Measurements from ENCODE around the gene EHHADH.
A peak's percentile ranks its signal among the peaks of the same experiment; 100 is the strongest.
"Not testable (repeated sequence)": the region's sequence is repeated elsewhere in the genome, so short reads cannot be mapped to it uniquely, and the experiment has no call there.

Gene EHHADH

DNA sequence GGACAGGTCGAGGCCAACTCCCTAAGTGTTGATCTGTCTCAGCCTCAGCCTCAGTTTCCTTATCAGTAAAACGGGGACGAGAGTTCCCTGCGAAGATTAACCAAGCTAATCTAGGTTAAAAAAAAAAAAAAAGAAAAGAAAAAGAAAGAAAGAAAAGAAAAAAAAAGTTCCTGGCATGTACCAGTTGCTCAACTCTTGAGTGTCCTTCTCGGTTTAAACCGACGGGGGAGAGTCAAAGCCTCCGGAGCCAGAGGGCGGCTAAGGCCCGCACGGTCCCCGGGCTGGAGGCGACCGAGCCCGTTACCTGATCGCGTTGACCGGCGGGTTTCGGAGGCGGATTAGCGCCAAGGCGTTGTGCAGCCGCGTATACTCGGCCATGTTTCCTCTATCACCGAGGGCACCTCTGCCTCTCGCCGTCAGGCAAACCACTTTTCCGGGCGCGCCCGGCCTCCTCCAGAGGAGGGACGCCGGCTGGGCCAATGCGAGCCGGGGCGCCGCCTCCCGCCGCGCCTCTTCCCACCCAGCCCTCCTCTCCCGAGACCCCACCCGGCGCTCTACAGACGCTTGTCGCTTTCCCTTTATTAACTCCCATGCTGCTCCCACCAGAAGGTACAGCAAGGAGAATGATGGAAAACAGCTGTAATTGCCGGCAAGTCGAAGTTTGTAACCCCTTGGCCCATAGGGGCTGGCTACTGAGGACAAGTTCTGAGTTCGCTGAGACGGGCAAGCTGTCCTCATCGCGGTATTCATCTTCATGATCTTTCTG is at the start of gene EHHADH:
Gene EHHADH, minus strand, starts transcription at position 405 of the 766 bp plus-strand sequence. Its CDS starts 27 bp downstream, at position 378.
- DNase-seq (ENCODE audit: low read depth in 2 of 2): peak; percentile 31 to 52

DNA sequence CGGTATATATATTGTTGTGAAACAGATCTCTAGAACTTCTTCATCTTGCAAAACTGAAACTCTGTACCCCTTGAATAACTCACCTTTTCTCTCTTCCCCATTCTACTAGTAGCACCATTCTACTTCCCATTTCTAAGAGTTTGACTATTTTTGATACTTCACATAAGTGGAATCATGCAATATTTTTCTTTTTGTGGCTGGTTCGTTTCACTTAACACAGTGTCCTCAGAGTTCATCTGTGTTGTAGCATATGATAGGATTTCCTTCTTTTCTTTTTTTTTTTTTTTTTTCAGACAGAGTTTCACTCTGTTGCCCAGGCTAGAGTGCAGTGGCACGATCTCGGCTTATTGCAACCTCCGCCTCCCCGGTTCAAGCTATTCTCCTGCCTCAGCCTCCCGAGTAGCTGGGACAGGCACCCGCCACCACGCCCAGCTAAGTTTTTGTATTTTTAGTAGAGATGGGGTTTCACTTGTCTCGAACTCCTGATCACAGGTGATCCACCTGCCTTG is 46.1 kb upstream of the EHHADH start:
- not testable (repeated sequence) for DNase-seq (ENCODE audit: low read depth in 2 of 2)

DNA sequence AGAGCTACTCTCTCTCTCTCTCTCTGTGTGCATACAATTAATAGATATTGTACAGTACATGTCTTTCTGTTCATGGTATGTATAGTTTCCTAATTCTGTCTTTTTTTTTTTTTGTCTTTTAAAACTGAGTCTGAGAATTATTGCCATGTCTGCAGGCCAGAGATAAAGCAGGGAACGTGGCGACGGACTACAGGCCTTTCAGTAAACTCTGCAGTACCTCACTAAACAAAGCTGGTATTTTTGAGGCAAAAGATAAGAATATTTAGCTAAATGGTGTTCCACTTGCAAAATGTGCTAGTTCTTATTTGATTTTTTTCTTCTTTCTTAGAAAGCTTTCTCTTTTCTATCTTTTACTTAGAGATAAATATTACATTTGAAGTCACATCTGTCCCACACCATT is 44.0 kb upstream of the EHHADH start:
- no peak for DNase-seq (ENCODE audit: low read depth in 2 of 2)

DNA sequence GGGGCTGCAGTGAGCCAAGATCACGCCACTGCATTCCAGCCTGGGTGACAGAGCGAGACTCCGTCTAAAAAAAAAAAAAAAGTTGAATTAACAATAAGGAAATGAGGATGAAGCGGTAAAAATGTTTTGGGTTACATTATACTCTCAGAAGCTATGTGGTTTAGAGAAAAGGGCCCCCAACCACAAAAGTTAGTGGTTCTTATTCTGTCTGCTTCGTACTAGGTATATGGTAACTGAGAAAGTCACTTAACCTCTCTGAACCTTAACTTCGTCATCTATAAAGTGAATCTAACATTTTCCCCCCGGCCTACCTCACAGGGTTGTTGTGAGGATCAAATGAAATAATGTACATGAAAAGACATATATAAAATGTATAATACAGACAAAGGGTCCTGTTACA is 38.4 kb upstream of the EHHADH start:
- DNase-seq (ENCODE audit: low read depth in 2 of 2): no peak

DNA sequence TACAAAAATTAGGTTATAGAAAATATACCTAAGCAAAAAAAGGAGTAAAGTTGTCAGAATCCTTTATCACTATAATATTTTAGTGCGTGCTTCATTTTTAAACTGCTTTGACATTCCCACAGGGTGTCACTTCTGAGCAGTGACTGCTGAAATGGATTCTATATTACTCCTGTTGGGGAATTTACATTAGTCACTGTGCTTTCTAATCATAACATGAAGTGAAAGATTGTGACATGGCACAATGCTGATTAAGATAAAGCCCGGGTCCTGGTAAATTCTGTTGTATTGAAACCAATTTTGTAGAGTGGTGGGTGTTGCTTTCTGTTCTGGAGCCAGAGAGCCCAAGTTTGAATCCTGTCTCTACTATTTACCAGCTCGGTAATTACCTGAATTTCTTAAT is 36.4 kb upstream of the EHHADH start:
- no peak for DNase-seq (ENCODE audit: low read depth in 2 of 2)

DNA sequence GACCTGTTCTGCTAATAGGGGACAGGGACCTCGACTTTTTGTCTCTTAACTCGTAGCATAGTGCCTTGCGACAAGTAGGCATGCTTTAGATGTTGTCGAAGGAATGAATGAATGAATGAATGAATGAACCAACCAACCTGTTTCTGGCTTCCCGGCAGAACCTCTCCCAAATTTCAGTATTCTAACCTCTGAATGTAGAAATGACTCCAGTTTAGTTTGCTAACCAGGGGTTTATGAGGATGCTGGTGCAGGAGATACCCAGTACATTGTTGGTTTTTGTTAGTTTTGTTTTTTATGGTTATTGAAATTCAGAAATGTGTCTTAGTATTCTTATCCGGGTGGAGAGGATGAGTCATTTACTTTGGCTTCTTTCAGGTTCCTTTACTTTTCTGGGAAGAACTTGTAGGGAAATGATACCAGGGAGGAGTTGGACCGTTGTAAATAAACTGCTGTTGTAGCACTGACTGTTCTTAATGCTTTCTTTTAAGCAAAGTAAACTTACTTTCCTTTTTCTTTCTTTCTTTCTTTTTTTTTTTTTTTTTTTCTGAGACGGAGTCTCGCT is 29.6 kb upstream of the EHHADH start:
- DNase-seq (ENCODE audit: low read depth in 2 of 2): no peak

DNA sequence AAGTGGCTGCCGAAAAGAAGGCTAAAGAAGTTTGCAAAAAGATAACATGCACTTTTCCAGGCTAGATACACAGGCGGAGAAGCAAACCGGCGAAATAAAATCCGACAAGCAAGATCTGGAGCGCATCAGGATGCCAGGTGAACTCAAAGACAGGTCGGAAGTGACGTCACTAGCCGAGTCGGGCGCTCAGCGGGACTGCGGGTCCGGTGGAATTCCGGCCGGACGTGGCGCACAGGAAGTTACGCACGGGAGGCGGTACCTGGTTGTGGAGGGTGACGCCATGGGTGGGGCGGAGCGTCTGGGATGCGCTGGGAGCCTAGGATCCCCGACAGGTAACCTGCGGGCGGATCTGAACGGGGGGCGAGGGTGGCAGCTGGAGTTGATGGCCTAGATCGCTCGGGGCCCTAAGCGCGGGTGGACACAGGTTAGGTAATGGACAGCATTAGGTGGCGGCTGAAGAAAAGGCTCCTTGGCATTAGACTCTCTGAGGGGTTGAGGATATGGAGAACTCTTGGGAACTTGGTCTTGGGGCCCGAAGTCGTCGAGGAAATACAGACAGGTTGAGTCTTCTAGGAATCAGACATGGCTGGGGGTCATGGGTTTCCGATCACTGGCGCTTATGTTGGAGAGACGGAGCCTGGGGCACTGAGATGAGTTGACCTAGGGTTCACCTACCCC is 29.0 kb upstream of the EHHADH start:
- DNase-seq (ENCODE audit: low read depth in 2 of 2): peak; percentile 92 to 96

DNA sequence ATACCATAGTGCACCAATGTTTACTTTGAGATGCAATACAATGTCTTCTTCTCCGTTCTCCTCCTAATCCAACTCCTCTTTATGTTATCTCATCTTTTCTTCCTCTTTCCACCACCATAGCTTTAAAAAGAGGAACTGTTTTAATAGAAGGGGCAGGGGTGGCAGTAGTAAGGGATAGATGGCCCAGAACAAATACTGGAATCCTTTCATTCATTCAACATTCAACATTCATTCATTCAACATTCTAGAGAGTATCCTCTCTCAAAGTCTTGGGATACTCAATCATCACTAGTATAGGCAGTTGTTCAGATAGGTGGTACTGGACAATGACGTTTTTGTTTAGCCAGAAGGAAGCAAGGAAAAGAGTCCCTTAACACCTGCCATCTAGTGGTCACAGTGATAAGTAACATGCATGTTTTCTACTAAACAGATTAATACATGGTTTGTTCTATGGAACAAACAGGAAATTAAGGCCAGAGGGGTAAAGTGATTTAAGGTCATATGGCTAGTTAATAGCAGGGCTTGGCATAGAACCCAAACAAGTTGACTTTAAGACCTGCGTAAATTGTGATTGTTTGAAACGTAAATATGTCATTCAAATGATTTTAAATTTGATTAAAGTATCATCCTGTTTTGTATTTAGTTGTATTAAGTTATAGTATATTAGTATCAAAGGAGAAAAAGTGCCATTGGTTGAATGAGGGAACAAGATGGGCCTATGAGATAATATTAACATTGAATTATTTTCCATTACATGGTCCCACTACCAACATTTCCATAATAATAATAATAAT is 26.9 kb upstream of the EHHADH start:
- DNase-seq (ENCODE audit: low read depth in 2 of 2): no peak

DNA sequence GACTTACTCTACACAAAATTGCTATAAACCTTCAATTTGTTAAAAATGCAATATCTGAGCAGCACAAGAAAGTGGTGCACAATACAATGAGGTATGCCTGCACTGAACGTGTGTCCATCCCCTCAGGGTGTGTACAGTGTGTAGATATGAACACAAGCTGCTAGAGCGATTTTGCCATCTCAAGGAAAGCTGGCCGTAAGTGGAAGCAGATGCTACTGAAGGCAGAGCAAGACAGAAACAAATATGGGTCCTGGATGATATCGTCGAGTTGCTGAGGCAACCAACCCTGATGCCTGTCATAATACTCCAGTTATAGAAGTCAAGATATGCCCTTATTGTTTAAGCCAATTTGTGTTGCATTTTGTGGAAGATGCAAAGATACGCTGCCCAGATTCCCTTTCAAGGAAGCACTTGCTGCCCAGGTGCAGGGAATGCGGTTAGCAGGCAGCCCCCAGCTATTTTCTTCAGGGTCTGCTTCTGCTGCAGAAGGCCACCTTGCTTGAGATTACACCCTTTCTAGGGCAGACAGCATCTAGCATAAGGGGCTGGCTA is 25.8 kb upstream of the EHHADH start:
- DNase-seq (ENCODE audit: low read depth in 2 of 2): no peak

DNA sequence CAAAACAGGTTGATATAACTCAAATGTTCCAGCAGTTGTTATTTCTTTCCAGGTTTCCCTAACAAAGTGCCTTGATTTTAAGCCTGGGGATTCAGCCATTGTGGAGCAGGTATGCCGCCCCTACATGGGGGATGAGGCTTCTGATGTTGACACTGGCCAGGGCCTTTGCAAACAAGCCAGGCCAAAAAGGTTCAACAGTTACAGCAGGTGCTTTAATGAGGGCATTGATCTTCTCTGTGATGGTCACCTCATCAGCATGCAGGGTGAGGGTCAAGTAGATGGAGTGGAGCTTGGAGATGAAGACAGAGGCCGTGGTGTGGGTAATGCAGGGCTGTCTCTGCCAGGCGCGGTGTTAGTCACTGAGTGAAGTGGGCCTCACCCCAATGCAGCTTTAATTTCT is 22.6 kb upstream of the EHHADH start:
- no peak for DNase-seq (ENCODE audit: low read depth in 2 of 2)

DNA sequence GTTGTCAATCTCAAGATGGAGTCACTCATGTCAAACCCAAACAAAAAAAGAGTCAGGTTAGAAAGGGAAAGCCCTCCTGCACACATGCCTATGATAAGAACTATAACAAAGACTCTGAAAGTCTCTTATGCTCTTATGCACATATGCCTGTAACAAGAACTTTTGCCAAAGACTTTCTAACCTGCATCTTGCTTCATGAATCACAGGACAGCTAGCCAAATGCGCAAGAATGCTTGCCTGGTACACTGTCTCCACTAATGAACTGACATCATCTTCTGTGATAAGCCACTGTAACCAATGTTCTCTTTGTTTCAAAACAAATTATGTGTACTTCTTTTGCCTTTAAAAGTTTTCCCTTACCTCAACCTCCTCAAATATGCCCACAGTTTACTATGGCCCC is 18.2 kb upstream of the EHHADH start:
- DNase-seq (ENCODE audit: low read depth in 2 of 2): no peak

DNA sequence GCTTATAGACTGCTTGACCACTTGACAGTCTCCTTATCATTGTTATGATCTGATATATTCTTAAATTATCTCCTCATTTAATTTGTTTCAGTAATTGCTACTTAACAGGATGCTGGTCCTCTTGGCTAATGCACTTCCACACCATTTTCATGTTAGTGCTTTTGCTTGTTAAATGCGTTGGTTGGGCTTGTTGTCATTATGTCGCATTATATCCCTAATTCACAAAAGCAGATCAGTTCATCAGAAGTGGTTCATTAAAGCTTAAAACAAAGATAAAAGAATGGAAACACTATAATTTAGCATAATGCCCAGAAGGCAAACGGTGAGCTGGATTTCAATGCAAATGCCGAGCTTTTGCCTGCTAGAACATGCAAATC is 17.1 kb upstream of the EHHADH start:
- no peak for DNase-seq (ENCODE audit: low read depth in 2 of 2)

DNA sequence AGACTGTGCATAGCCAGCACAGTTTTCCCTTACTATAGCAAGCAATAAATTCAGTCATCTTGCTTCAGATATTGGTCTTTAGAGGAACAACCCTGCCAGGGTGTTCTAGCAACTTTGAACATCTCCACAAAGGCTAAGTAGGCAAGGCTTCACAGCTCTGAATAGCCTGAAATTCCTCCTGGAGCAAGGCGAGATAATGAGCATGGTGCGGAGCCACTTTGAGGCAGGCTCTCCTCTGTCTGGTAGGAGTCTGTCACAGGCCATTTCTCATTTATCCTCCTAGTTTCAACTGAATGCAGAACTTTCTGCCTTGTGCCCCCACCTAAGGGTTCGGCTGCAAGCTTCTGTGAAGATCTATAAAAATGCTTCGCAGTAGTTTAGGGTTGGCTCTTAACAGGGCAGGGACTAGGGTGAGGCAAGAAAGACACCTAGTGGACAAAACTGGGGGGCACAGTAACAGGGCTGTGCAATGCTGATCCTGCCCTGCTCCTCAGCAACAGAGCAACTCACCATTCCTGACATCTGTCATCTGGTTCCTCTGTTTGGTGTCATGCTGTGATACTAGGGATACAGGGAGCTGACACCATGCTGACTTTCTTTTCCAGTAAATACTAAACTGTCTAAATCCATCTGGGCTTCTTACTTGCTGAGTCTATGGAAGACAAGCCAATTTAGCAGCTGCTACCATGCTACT is 16.6 kb upstream of the EHHADH start:
- no peak for DNase-seq (ENCODE audit: low read depth in 2 of 2)

DNA sequence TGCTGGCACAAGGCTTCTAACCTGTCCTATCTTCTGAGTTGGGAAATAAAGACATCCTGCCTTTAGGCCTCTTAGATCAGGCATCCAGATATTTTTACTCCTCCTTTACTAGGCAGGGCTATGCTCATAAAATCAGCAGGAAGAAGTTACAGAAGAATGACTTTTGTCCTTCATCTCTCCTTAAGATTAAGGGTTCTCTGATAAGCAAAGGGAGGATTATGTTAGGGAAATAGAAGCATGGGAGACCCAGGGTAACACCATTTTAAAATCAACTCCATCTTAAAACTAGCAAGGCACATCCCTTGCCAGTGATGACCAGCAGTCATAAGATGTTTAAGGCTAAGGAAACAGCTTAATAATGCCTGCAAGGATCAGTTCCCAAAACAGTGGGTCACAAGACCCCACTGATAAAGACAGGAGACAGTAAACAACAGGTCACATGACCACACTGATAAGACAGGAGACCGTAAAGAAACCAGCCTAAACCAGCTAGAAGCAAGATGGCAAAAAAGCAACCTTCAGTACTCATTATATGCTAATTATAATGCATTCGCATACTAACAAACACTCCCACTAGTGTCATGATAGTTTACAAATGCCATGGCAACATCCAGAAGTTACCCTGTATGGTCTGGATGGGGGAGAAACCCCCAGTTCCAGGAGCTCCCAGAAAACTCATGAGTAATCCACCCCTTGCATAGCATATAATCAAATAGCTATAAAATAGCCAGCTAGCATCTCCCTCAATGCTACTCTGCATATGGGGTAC is 14.5 kb upstream of the EHHADH start:
- DNase-seq (ENCODE audit: low read depth in 2 of 2): no peak

DNA sequence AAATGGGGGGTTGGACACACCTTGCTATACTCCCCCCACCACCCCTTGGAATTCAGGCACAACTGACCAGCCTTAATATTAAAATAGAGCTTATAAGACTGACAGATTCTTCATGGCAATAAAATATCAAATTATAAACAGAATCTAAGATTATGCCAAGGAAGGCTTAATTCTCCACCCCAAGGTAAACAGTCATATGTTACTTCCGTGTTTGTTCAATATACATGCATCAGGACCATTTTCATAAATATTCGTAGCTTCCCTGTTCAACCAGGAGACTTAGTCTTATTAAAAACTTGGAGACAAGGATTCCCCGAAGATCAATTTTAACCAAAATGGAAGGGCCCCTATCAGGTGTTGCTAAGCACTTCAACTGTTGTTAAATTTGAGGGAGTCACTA is 13.3 kb upstream of the EHHADH start:
- DNase-seq (ENCODE audit: low read depth in 2 of 2): no peak

DNA sequence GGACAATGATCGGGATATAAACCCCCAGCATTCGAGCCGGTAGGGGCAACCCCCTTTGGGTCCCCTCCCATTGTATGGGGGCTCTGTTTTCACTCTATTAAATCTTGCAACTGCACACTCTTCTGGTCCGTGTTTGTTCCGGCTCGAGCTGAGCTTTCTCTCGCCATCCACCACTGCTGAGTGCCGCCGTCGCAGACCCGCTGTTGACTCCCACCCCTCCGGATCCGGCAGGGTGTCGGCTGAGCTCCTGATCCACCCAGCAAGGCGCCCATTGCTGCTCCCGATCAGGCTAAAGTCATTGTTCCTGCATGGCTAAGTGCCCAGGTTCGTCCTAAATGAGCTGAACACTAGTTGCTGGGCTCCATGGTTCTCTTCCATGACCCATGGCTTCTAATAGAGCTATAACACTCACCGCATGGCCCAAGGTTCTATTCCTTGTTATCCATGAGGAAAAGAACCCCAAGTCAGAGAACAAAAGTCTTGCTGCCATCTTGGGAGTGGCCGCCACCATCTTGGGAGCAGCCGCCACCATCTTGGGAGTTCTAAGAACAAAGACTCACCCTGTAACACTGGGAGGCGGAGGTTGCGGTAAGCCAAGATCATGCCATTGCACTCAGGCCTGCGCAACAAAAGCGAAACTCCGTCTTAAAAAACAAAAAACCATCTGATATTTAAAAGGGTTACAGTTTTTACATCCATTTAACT is 11.2 kb upstream of the EHHADH start:
- no peak for DNase-seq (ENCODE audit: low read depth in 2 of 2)

DNA sequence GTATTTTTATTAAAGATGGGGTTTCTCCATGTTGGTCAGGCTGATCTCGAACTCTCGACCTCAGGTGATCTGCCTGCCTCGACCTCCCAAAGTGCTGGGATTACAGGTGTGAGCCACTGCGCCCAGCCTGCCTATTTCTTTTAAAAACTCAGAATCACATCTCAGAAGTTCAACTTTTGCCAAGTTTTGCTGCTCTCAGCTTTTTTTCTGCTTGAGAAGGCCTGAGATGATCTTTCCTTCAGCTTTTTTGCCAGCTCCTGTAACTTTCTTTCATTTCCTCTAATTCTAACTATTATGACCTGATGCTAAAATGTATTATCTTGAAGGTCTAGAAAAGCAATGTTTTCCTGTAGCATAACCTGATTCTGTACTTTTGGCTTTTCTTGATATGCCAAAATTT is 9.6 kb upstream of the EHHADH start:
- no peak for DNase-seq (ENCODE audit: low read depth in 2 of 2)

DNA sequence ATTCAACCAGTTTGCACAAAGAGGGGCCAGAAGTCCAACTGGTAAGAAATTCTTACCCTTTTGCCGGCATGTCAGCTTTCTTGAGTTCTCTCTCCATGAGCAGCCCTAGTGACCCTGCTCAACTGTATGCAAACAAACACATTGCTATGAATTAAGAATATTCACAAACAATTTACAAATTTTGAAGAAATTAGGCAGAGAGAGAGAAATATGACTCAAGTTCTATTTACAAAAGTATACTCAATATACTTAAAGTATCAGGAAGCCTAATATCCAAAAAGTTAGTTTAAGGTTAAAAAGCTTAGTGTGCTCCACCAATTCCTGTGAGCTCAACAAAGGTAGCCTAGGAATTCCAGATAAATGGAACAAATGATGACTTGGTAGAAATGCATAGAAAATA is 3.5 kb upstream of the EHHADH start:
- DNase-seq (ENCODE audit: low read depth in 2 of 2): no peak

DNA sequence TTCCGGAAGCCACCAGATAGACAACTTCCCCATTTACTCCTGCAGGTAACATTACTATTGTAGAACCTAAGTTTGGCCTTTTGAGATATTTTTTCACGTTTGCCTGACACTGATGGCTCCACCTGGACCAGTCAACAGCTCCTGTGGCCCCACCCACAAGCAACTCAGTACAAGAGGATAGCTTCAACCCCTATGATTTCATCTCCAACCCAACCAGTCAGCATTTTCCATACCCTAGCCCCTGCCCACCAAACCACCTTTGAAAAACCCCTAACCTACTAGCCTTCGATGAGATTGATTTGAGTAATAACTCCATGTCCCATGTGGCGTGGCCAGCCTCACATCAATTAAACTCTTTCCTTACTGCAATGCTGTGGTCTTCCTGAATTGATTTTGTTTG is 950 bp upstream of the EHHADH start:
- no peak for DNase-seq (ENCODE audit: low read depth in 2 of 2)

DNA sequence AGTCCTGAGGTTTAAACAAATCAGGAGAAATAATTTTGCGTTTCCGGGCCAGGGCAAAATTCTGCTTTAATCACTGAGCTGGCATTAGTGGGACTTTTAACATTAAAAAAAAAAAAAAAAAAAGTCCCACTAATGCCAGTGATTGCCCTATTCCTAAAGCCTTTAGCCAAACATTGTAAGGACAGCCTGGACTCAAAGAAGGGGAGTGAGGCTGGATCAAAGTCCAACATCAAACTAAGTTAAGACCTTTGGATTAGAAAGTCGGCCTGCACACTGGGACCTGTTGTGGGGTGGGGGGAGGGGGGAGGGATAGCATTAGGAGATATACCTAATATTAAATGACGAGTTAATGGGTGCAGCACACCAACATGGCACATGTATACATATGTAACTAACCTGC is 716 bp downstream of the EHHADH start:
- not testable (repeated sequence) for DNase-seq (ENCODE audit: low read depth in 2 of 2)

All from stimulated activated CD4-positive, alpha-beta T cell treated with anti-CD3 and anti-CD28 coated beads, Interleukin-12 subunit alpha, Interleukin-12 subunit beta, amount 100 ng/mL, for 24 hours (primary cell).